Smooth muscle cell (in vitro differentiated cells): ENCODE measurements around the gene CXXC5. TPM values are rescaled to one million over a fixed set of nuclear protein-coding genes. Genes with fewer than 3 reads are reported as not detected.
A peak's percentile ranks its signal among the peaks of the same experiment; 100 is the strongest.
"Not testable (repeated sequence)": the region's sequence is repeated elsewhere in the genome, so short reads cannot be mapped to it uniquely, and the experiment has no call there.

Experiments
- DNase-seq: peaks from one replicate; lab custom pipeline; 2025; ENCODE audit not compliant: unreplicated experiment; lab: John Stamatoyannopoulos, UW
- H2AFZ ChIP-seq: fragments of 200-600 bp; sonication (generic); 2 replicates; pipeline ENCODE4 v1.6.0; 2016; ENCODE audit warnings: antibody characterized with exemption, low read depth, mild to moderate bottlenecking
- H3F3A ChIP-seq: fragments of 200-600 bp; sonication (generic); 2 replicates; pipeline ENCODE4 v1.6.0; 2017; ENCODE audit warnings: antibody characterized with exemption, low read depth
- H3K27ac ChIP-seq: fragments of 200-600 bp; sonication (generic); 2 replicates; pipeline ENCODE4 v1.5.1; 2016; ENCODE audit warnings: low read depth, mild to moderate bottlenecking
- H3K27me3 ChIP-seq: fragments of 200-600 bp; sonication (generic); 2 replicates; pipeline ENCODE4 v1.6.1; 2016; ENCODE audit warnings: low read depth, mild to moderate bottlenecking
- H3K36me3 ChIP-seq: fragments of 200-600 bp; sonication (generic); 2 replicates; pipeline ENCODE4 v1.5.1; 2016; ENCODE audit warnings: low read depth
- H3K4me1 ChIP-seq: fragments of 200-600 bp; sonication (generic); 2 replicates; pipeline ENCODE4 v1.5.1; 2016; ENCODE audit warnings: low read depth
- H3K4me2 ChIP-seq: fragments of 200-600 bp; sonication (generic); 2 replicates; pipeline ENCODE4 v1.6.0; 2016; ENCODE audit warnings: mild to moderate bottlenecking
- H3K4me3 ChIP-seq: fragments of 200-600 bp; sonication (generic); 2 replicates; pipeline ENCODE4 v1.5.1; 2016; ENCODE audit warnings: mild to moderate bottlenecking
- H3K79me2 ChIP-seq: fragments of 200-600 bp; sonication (generic); 2 replicates; pipeline ENCODE4 v1.6.0; 2016; ENCODE audit warnings: low read depth, mild to moderate bottlenecking
- H3K9ac ChIP-seq: fragments of 200-600 bp; sonication (generic); 2 replicates; pipeline ENCODE4 v1.6.0; 2016; ENCODE audit warnings: low read depth
- H3K9me3 ChIP-seq: fragments of 200-600 bp; sonication (generic); replicated peaks from 2 replicates; pipeline ENCODE4 v1.5.1; 2016; ENCODE audit warnings: low read depth
- H4K20me1 ChIP-seq: fragments of 200-600 bp; sonication (generic); 2 replicates; pipeline ENCODE4 v1.6.0; 2016; ENCODE audit warnings: low read depth
- CTCF ChIP-seq: fragments of 200-600 bp; sonication (generic); IDR thresholded peaks from 2 replicates; pipeline ENCODE4 v1.5.1; 2017; ENCODE audit warnings: borderline replicate concordance, mild to moderate bottlenecking, antibody characterized with exemption; ENCODE audit not compliant: insufficient read depth, poor library complexity, severe bottlenecking
- WGBS: methylation state at CpG from one replicate; pipeline ENCODE4 v1.1.7; 2016; ENCODE audit warnings: low lambda C conversion rate; 5-methylcytosine and 5-hydroxymethylcytosine counted together
- polyA plus RNA-seq: library from polyadenylated mRNA; unstranded; fragments of >200 nt; fragmentation: Nextera tagmentation; extraction: Ambion mirVana; gene quantifications from 2 replicates; pipeline ENCODE4 v1.2.1, GENCODE V29; 2016
- total RNA-seq: library from RNA; depleted of rRNA; stranded (reverse); fragments of >200 nt; gene quantifications from 2 replicates; pipeline ENCODE4 v1.2.3, GENCODE V29; 2014

The CXXC5 gene
- total and polyA plus RNA-seq, 2 experiments from 2014 or later, result 85.5 to 139 TPM

GRCh38 chr5:139723986-139724587 lies 75.9 kb downstream of the CXXC5 start:
- DNase-seq, result no peak
- Histone ChIP-seq H4K20me1 (no peaks in the 10 kb centered on the region), H3K36me3 (no peaks in the 10 kb centered on the region), H3K79me2 (no peaks in the 10 kb centered on the region), H3K9ac (no peak overlapping the region), H3K9me3 (no peaks in the 10 kb centered on the region), H3K27ac (peak overlapping the region; percentile 53), H3K27me3 (no peaks in the 10 kb centered on the region), H3F3A (no peaks in the 10 kb centered on the region), H3K4me1 (peaks cover 6% of the 10 kb centered on the region), H3K4me3 (no peak overlapping the region), H3K4me2 (no peak overlapping the region), H2AFZ (no peak overlapping the region)
- WGBS, result 95% methylated on average over 4 of the region's 4 CpGs
- TF ChIP-seq CTCF, result no peak

- Histone ChIP-seq H3K4me3 (no peak overlapping the region), H4K20me1 (no peaks in the 10 kb centered on the region), H3K36me3 (no peaks in the 10 kb centered on the region), H3K4me2 (peak overlapping the region; percentile 71), H2AFZ (no peak overlapping the region), H3K9ac (no peak overlapping the region), H3K4me1 (peaks cover 6% of the 10 kb centered on the region), H3K79me2 (no peaks in the 10 kb centered on the region), H3F3A (no peaks in the 10 kb centered on the region), H3K27ac (peak overlapping the region; percentile 53), H3K9me3 (no peaks in the 10 kb centered on the region), H3K27me3 (no peaks in the 10 kb centered on the region)
- TF ChIP-seq CTCF, result no peak
- peak; percentile 43 for DNase-seq
- WGBS, result 39% methylated on average over 13 of the region's 13 CpGs
These were observed 77.1 kb downstream of the CXXC5 start for GRCh38 chr5:139725073-139725830.

GRCh38 chr5:139726248-139726647 lies 78.1 kb downstream of the CXXC5 start:
- H3K4me3 ChIP-seq, result no peak overlapping the region
- no peaks in the 10 kb centered on the region for H3K79me2 ChIP-seq
- H4K20me1 ChIP-seq, result no peaks in the 10 kb centered on the region
- DNase-seq, result no peak
- H3F3A ChIP-seq, result no peaks in the 10 kb centered on the region
- no peaks in the 10 kb centered on the region for H3K27me3 ChIP-seq
- H3K27ac ChIP-seq, result no peak overlapping the region
- no peak for TF ChIP-seq CTCF
- no peak overlapping the region for H2AFZ ChIP-seq
- H3K36me3 ChIP-seq, result no peaks in the 10 kb centered on the region
- H3K4me1 ChIP-seq, result peaks cover 6% of the 10 kb centered on the region
- H3K9me3 ChIP-seq, result no peaks in the 10 kb centered on the region
- 78% methylated on average over 3 of the region's 3 CpGs for WGBS
- H3K9ac ChIP-seq, result no peak overlapping the region
- H3K4me2 ChIP-seq, result no peak overlapping the region

- not testable (repeated sequence) for H3K79me2 ChIP-seq, H4K20me1 ChIP-seq, H3K9me3 ChIP-seq, H3K4me1 ChIP-seq, H2AFZ ChIP-seq, H3K36me3 ChIP-seq, H3K4me3 ChIP-seq, H3K27me3 ChIP-seq, H3K9ac ChIP-seq, H3F3A ChIP-seq, H3K27ac ChIP-seq, H3K4me2 ChIP-seq, DNase-seq
- WGBS, result 92% methylated on average over 9 of the region's 9 CpGs
These were observed 79.5 kb downstream of the CXXC5 start for GRCh38 chr5:139727615-139728014.
